HL-60 (cell line): ENCODE data around the gene AIFM3.

Experiments used
- POLR2AphosphoS5 ChIP-seq: IDR thresholded peaks from 2 replicates; pipeline ENCODE4 v1.6.1; 2012; ENCODE audit warnings: low read depth
- SPI1 ChIP-seq: IDR thresholded peaks from 2 replicates; pipeline ENCODE4 v1.6.1; 2012; ENCODE audit warnings: low read depth, mild to moderate bottlenecking, borderline replicate concordance
- TF ChIP-seq, protein P1 (sequence below): IDR thresholded peaks from one replicate; pipeline ENCODE4 v1.5.1; 2011; ENCODE audit warnings: low read length, control low read depth, inconsistent platforms; ENCODE audit not compliant: insufficient read depth
- TF ChIP-seq, protein P2 (sequence below): IDR thresholded peaks from 2 replicates; pipeline ENCODE4 v1.6.1; 2012; ENCODE audit warnings: low read depth; ENCODE audit not compliant: insufficient replicate concordance

DNA sequence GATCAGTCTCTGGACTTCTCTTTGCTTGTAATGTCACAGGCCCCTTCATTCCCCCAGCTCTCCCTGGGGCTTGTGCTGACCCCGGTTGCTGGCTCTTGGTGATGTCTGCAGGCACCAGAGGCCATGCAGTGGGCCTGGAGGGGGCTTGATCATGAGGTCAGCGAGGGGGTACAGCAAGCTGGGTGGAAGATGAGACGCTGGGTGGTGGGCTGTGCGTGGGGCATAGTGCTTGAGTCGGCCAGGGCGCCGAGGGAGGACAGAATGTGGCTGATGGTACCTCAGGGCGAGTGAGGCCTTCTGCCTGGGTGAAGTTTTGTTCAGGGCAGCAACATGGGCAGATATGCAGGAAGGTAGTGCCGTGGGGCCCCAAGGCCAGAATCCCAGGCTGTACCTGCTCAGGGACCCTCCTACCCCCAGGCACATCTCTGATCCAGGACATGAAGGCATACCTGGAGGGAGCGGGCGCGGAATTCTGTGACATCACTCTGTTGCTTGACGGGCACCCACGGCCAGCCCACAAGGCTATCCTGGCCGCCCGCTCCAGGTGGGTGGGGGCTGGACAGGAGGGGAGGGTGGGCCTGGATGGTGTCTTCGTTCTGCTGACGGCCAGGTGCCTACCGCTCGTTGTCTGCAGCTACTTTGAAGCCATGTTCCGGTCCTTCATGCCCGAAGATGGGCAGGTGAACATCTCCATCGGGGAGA, 28.4 kb downstream of the AIFM3 start:
- TF ChIP-seq, protein P1, sequence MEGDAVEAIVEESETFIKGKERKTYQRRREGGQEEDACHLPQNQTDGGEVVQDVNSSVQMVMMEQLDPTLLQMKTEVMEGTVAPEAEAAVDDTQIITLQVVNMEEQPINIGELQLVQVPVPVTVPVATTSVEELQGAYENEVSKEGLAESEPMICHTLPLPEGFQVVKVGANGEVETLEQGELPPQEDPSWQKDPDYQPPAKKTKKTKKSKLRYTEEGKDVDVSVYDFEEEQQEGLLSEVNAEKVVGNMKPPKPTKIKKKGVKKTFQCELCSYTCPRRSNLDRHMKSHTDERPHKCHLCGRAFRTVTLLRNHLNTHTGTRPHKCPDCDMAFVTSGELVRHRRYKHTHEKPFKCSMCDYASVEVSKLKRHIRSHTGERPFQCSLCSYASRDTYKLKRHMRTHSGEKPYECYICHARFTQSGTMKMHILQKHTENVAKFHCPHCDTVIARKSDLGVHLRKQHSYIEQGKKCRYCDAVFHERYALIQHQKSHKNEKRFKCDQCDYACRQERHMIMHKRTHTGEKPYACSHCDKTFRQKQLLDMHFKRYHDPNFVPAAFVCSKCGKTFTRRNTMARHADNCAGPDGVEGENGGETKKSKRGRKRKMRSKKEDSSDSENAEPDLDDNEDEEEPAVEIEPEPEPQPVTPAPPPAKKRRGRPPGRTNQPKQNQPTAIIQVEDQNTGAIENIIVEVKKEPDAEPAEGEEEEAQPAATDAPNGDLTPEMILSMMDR: no peak
- TF ChIP-seq POLR2AphosphoS5 (no peak), SPI1 (no peak)
- TF ChIP-seq, protein P2, sequence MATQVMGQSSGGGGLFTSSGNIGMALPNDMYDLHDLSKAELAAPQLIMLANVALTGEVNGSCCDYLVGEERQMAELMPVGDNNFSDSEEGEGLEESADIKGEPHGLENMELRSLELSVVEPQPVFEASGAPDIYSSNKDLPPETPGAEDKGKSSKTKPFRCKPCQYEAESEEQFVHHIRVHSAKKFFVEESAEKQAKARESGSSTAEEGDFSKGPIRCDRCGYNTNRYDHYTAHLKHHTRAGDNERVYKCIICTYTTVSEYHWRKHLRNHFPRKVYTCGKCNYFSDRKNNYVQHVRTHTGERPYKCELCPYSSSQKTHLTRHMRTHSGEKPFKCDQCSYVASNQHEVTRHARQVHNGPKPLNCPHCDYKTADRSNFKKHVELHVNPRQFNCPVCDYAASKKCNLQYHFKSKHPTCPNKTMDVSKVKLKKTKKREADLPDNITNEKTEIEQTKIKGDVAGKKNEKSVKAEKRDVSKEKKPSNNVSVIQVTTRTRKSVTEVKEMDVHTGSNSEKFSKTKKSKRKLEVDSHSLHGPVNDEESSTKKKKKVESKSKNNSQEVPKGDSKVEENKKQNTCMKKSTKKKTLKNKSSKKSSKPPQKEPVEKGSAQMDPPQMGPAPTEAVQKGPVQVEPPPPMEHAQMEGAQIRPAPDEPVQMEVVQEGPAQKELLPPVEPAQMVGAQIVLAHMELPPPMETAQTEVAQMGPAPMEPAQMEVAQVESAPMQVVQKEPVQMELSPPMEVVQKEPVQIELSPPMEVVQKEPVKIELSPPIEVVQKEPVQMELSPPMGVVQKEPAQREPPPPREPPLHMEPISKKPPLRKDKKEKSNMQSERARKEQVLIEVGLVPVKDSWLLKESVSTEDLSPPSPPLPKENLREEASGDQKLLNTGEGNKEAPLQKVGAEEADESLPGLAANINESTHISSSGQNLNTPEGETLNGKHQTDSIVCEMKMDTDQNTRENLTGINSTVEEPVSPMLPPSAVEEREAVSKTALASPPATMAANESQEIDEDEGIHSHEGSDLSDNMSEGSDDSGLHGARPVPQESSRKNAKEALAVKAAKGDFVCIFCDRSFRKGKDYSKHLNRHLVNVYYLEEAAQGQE: no peak
